LNCaP clone FGC (cell line): ENCODE data around the gene HELB.

ENCODE experiments used
- DNase-seq: peaks from one replicate; pipeline ENCODE4 v3.0.0-alpha.2; 2011; ENCODE audit warnings: low read depth
- H3K4me3 ChIP-seq: 2 replicates; pipeline ENCODE4 v1.5.1; 2011; ENCODE audit warnings: mild to moderate bottlenecking, low read depth, low read length, control low read depth
- TF ChIP-seq, protein P1 (sequence below): IDR thresholded peaks from 2 replicates; pipeline ENCODE4 v1.5.1; 2012; ENCODE audit warnings: mild to moderate bottlenecking; ENCODE audit not compliant: control insufficient read depth, insufficient read depth; ENCODE audit errors: extremely low read depth

Gene HELB

GRCh38 chr12:66335746-66336145 lies 33.5 kb downstream of the HELB start:
- no peak for DNase-seq
- no peak overlapping the region for H3K4me3 ChIP-seq
- TF ChIP-seq, protein P1, sequence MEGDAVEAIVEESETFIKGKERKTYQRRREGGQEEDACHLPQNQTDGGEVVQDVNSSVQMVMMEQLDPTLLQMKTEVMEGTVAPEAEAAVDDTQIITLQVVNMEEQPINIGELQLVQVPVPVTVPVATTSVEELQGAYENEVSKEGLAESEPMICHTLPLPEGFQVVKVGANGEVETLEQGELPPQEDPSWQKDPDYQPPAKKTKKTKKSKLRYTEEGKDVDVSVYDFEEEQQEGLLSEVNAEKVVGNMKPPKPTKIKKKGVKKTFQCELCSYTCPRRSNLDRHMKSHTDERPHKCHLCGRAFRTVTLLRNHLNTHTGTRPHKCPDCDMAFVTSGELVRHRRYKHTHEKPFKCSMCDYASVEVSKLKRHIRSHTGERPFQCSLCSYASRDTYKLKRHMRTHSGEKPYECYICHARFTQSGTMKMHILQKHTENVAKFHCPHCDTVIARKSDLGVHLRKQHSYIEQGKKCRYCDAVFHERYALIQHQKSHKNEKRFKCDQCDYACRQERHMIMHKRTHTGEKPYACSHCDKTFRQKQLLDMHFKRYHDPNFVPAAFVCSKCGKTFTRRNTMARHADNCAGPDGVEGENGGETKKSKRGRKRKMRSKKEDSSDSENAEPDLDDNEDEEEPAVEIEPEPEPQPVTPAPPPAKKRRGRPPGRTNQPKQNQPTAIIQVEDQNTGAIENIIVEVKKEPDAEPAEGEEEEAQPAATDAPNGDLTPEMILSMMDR, result no peak

DNA sequence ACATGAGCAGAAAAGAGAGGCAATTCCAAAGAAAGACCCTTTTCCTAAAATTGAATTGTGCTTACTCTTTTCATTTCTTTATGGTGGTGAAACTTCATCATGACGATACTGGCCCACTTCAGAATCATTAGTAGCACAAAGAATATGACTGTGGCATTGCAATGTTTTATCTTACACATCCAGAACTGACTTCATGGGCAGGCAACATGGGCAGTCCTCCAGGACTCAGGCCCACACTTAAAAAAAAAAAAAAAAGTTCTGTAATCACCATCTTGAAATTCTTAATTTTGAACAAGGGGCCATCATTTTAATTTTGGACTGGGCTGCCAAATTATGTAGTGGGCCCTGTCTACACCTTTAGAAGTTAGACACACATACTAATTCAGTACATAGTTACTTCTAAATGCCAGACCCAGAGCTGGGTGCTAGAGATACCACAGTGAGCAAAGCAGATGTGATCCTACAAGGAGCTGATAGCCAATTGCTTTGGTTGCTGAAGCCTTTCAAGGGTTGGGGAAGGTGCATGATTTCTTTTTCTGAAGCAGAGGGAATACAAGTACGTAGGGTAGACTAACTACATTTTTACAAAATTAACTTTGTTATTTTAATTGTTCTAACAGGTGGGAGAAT lies 35.2 kb downstream of the HELB start:
- DNase-seq, result no peak
- TF ChIP-seq, protein P1, result no peak
- H3K4me3 ChIP-seq, result no peak overlapping the region

DNA sequence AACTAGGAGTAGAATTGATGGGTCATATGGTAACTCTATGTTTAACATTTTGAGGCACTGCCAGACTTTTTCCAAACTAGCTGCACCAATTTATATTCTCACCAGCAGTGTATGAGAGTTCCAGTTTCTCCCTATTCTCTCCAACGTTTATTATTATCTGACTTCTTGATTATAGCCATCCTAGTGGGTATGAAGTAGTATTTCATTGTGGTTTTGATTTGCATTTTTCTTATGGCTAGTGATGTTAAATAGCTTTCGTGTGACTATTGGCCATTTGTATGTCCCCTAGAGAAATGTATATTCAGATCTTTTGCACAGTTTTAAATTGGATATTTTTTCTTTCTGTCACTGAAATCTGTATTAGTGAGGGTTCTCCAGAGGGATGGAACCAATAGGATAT lies 37.8 kb downstream of the HELB start:
- TF ChIP-seq, protein P1, result no peak
- H3K4me3 ChIP-seq, result no peak overlapping the region
- no peak for DNase-seq

- no peak overlapping the region for H3K4me3 ChIP-seq
- TF ChIP-seq, protein P1, result no peak
- no peak for DNase-seq
Measured at GRCh38 chr12:66341126-66341525, 38.8 kb downstream of the HELB start.

GRCh38 chr12:66345212-66345611 lies 42.9 kb downstream of the HELB start:
- TF ChIP-seq, protein P1, result no peak
- no peak overlapping the region for H3K4me3 ChIP-seq
- DNase-seq, result no peak

DNA sequence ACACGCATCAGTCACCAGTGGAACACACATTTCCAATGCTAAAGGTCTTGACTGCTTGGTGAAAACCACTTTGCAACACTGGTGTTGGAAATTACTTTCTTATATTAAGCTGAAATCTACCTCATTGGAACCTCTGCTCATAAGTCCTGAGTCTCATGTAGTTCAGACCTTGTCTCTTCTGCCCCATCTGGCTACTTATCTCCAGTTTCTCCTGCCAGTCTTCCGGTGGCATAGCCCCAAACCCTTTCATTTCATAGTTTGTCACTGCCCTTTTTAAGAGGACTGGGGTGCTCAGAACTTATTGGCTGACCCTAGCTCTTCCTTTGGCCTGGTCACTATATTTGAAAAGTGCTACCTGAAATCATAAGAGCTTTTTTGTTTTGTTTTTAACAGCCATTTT lies 43.7 kb downstream of the HELB start:
- DNase-seq, result no peak
- TF ChIP-seq, protein P1, result no peak
- H3K4me3 ChIP-seq, result no peak overlapping the region

DNA sequence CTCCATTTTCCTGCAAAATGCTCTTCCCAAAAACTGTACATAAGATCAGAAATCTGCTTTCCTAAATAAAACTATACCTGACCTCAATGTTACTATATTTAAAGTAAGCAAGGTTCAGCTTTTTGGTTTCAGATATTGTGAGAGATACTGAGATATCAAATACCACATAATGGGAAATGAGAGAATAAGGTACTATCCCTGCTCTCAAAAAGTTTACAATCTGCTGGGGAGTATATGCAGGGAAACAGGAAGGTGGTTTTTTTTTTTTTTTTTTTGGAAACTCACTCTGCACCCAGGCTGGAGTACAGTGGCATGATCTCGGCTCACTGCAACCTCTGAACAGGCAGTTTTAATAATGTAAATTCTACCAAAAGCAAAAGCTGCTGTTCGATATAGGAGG lies 49.0 kb downstream of the HELB start:
- H3K4me3 ChIP-seq, result no peak overlapping the region
- TF ChIP-seq, protein P1, result no peak
- DNase-seq, result no peak
